NB4 (cell line): ENCODE data around the gene MYCBPAP.

Experiments
- MAX ChIP-seq: IDR thresholded peaks from 2 replicates; pipeline ENCODE4 v1.6.1; 2011; ENCODE audit warnings: low read depth, low read length
- MYC ChIP-seq: IDR thresholded peaks from 2 replicates; pipeline ENCODE4 v1.6.1; 2011; ENCODE audit warnings: low read depth, low read length
- POLR2A ChIP-seq: IDR thresholded peaks from 2 replicates; pipeline ENCODE4 v1.6.1; 2011; ENCODE audit warnings: mild to moderate bottlenecking; ENCODE audit not compliant: insufficient read length; ENCODE audit errors: extremely low read depth
- TF ChIP-seq, protein P1 (sequence below): IDR thresholded peaks from one replicate; pipeline ENCODE4 v1.5.1; 2012; ENCODE audit warnings: low read depth, low read length

DNA sequence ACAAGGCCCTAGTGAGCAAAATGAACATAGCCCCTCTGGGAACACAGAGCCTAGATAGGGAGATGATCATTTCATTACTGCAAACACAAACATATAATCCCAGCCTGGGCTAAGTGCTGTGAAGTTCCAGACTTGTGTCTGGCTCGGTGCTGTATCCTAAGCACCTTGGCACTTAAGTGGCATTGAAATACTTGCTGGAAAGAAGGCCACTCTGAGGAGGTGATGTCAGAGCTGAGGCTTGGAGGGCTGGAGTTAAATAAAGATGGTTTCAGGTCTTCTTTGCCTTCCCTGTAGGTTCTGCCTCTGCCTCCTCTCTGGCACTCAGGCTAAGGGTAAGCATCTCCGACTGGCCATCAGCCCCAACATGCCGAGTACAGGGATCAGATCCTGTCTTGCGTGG, 49.9 kb downstream of the MYCBPAP start:
- TF ChIP-seq, protein P1, sequence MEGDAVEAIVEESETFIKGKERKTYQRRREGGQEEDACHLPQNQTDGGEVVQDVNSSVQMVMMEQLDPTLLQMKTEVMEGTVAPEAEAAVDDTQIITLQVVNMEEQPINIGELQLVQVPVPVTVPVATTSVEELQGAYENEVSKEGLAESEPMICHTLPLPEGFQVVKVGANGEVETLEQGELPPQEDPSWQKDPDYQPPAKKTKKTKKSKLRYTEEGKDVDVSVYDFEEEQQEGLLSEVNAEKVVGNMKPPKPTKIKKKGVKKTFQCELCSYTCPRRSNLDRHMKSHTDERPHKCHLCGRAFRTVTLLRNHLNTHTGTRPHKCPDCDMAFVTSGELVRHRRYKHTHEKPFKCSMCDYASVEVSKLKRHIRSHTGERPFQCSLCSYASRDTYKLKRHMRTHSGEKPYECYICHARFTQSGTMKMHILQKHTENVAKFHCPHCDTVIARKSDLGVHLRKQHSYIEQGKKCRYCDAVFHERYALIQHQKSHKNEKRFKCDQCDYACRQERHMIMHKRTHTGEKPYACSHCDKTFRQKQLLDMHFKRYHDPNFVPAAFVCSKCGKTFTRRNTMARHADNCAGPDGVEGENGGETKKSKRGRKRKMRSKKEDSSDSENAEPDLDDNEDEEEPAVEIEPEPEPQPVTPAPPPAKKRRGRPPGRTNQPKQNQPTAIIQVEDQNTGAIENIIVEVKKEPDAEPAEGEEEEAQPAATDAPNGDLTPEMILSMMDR: no peak
- TF ChIP-seq MYC (no peak), POLR2A (no peak), MAX (no peak)
